H1 (cell line): Measurements from ENCODE around the gene PRR36. TPM values are rescaled to one million over a fixed set of nuclear protein-coding genes. Genes with fewer than 3 reads are reported as not detected.
A peak's percentile ranks its signal among the peaks of the same experiment; 100 is the strongest.

Experiments used
- CTCF ChIA-PET: fragments of 300-600 bp; sonication (Branson Sonifier 250); formaldehyde crosslinking; loops from one replicate; lab custom pipeline; 2021; ENCODE audit not compliant: partially characterized antibody; lab: Charles Lee
- POLR2A ChIA-PET: fragments of 300-600 bp; sonication (Branson Sonifier 250); formaldehyde crosslinking; loops from one replicate; lab custom pipeline; 2021; ENCODE audit warnings: inconsistent platforms; ENCODE audit not compliant: partially characterized antibody; lab: Charles Lee
- DNase-seq, 2 experiments: peaks; one replicate each; pipeline versions ENCODE4 v3.0.0 to v3.0.0-alpha.2; 2010 to 2022; ENCODE audit warnings: low spot score in 2 of 2, low read depth in 1 of 2, mixed read lengths in 1 of 2
- FAIRE-seq: peaks from 2 replicates; lab custom pipeline; 2011; peaks lifted over from hg19 to GRCh38; lab: Jason Lieb, UNC
- H2AFZ ChIP-seq: 2 replicates; pipeline ENCODE4 v1.8.1; 2012; ENCODE audit warnings: low read length, inconsistent platforms
- H2AK5ac ChIP-seq: 2 replicates; pipeline ENCODE4 v1.6.1; 2013; ENCODE audit warnings: low read depth, low read length
- H2BK120ac ChIP-seq: replicated peaks from 2 replicates; pipeline ENCODE3; 2013; ENCODE audit warnings: low read depth, low read length, inconsistent platforms
- H2BK12ac ChIP-seq: 2 replicates; pipeline ENCODE4 v1.6.1; 2013; ENCODE audit warnings: low read depth, low read length
- H2BK15ac ChIP-seq: 2 replicates; pipeline ENCODE4 v1.6.1; 2013; ENCODE audit warnings: low read length
- H2BK20ac ChIP-seq: 2 replicates; pipeline ENCODE4 v1.6.1; 2013; ENCODE audit warnings: low read length
- H2BK5ac ChIP-seq: 2 replicates; pipeline ENCODE4 v1.6.1; 2013; ENCODE audit warnings: low read depth, low read length
- H3K14ac ChIP-seq: 2 replicates; pipeline ENCODE4 v1.6.1; 2013; ENCODE audit warnings: inconsistent platforms; ENCODE audit not compliant: insufficient read length
- H3K18ac ChIP-seq: 2 replicates; pipeline ENCODE4 v1.6.1; 2013; ENCODE audit warnings: low read length; ENCODE audit errors: extremely low read depth
- H3K23ac ChIP-seq: 2 replicates; pipeline ENCODE4 v1.6.1; 2013; ENCODE audit warnings: inconsistent platforms; ENCODE audit not compliant: insufficient read length
- H3K23me2 ChIP-seq: 2 replicates; pipeline ENCODE4 v1.6.1; 2013; ENCODE audit warnings: low read depth, low read length
- H3K27ac ChIP-seq: 2 replicates; pipeline ENCODE4 v1.6.1; 2011; ENCODE audit warnings: low read depth, low read length, inconsistent platforms
- H3K27me3 ChIP-seq, 4 experiments: replicated peaks in 1 of 4; 1 replicate in 1 of 4; 2 replicates in 3 of 4; pipeline versions ENCODE4 v1.6.1 to v1.8.1; 2011 to 2013; ENCODE audit warnings: low read length in 3 of 4, mild to moderate bottlenecking in 3 of 4, inconsistent platforms in 2 of 4, mixed read lengths in 2 of 4, moderate library complexity in 1 of 4; ENCODE audit not compliant: control insufficient read depth in 3 of 4, insufficient read depth in 3 of 4; ENCODE audit errors: extremely low read depth in 1 of 4
- H3K36me3 ChIP-seq, 4 experiments: 2 replicates each; pipeline versions ENCODE4 v1.6.1 to v1.8.1; 2011 to 2013; ENCODE audit warnings: mild to moderate bottlenecking in 4 of 4, low read length in 3 of 4, moderate library complexity in 2 of 4, control low read depth in 1 of 4, inconsistent platforms in 1 of 4; ENCODE audit not compliant: insufficient read depth in 4 of 4, control insufficient read depth in 2 of 4
- H3K4ac ChIP-seq: replicated peaks from 2 replicates; pipeline ENCODE3; 2013; ENCODE audit warnings: low read length, low read depth, mixed read lengths, inconsistent platforms; ENCODE audit not compliant: insufficient read length
- H3K4me1 ChIP-seq, 4 experiments: replicated peaks in 1 of 4; 1 replicate in 1 of 4; 2 replicates in 3 of 4; pipeline versions ENCODE4 v1.6.1 to v1.8.1; 2011 to 2013; ENCODE audit warnings: low read length in 3 of 4, inconsistent platforms in 2 of 4, mixed read lengths in 1 of 4; ENCODE audit not compliant: insufficient read depth in 4 of 4, control insufficient read depth in 3 of 4
- H3K4me2 ChIP-seq, 2 experiments: 2 replicates each; pipeline versions ENCODE4 v1.6.1 to v1.8.1; 2011 to 2013; ENCODE audit warnings: low read depth in 2 of 2, low read length in 2 of 2, control low read depth in 1 of 2, inconsistent platforms in 1 of 2, mild to moderate bottlenecking in 1 of 2; ENCODE audit not compliant: insufficient read depth in 1 of 2
- H3K4me3 ChIP-seq, 4 experiments: fragments of 200-600, 300-600 bp in 1 of 4; sonication (generic), shearing (Covaris generic), sonication (Bioruptor Twin) in 1 of 4; 2 replicates each; pipeline versions ENCODE4 v1.5.1 to v1.8.1; 2011 to 2016; ENCODE audit warnings: low read length in 4 of 4, low read depth in 3 of 4, control low read depth in 2 of 4, inconsistent platforms in 2 of 4, mild to moderate bottlenecking in 2 of 4, mixed read lengths in 1 of 4, moderate library complexity in 1 of 4; ENCODE audit not compliant: insufficient read depth in 2 of 4; ENCODE audit errors: extremely low read depth in 1 of 4
- H3K56ac ChIP-seq: replicated peaks from 2 replicates; pipeline ENCODE3; 2013; ENCODE audit warnings: low read depth, mild to moderate bottlenecking, mixed read lengths, low read length, inconsistent platforms; ENCODE audit not compliant: insufficient read length
- H3K79me1 ChIP-seq: 2 replicates; pipeline ENCODE4 v1.6.1; 2013; ENCODE audit warnings: low read depth, low read length, control low read depth
- H3K79me2 ChIP-seq, 2 experiments: 2 replicates each; pipeline versions ENCODE4 v1.6.1 to v1.8.1; 2012 to 2013; ENCODE audit warnings: low read length in 2 of 2, mild to moderate bottlenecking in 2 of 2, inconsistent platforms in 1 of 2; ENCODE audit not compliant: insufficient read depth in 2 of 2, control insufficient read depth in 1 of 2
- H3K9ac ChIP-seq, 4 experiments: replicated peaks in 1 of 4; 1 replicate in 1 of 4; 2 replicates in 3 of 4; pipeline versions ENCODE4 v1.6.1 to v1.8.1; 2011 to 2013; ENCODE audit warnings: low read depth in 3 of 4, low read length in 3 of 4, control low read depth in 2 of 4, mild to moderate bottlenecking in 2 of 4, moderate library complexity in 2 of 4, inconsistent platforms in 1 of 4; ENCODE audit errors: extremely low read depth in 1 of 4
- H3K9me3 ChIP-seq, 2 experiments: 2 replicates each; pipeline versions ENCODE4 v1.6.1 to v1.8.1; 2012 to 2013; ENCODE audit warnings: mild to moderate bottlenecking in 2 of 2, moderate library complexity in 2 of 2, control low read depth in 1 of 2, inconsistent platforms in 1 of 2, low read depth in 1 of 2, low read length in 1 of 2, mixed read lengths in 1 of 2; ENCODE audit not compliant: insufficient read depth in 2 of 2
- H4K20me1 ChIP-seq, 2 experiments: replicated peaks in 1 of 2; 2 replicates each; pipeline versions ENCODE3 to v1.8.1; 2011 to 2013; ENCODE audit warnings: inconsistent platforms in 2 of 2, low read length in 2 of 2, mild to moderate bottlenecking in 1 of 2; ENCODE audit not compliant: insufficient read depth in 2 of 2, control insufficient read depth in 1 of 2
- H4K5ac ChIP-seq: 2 replicates; pipeline ENCODE4 v1.6.1; 2013; ENCODE audit warnings: low read length, low read depth, mixed read lengths, inconsistent platforms; ENCODE audit not compliant: insufficient read length
- H4K8ac ChIP-seq: 2 replicates; pipeline ENCODE4 v1.8.0; 2013; ENCODE audit warnings: mild to moderate bottlenecking, moderate library complexity, low read length, inconsistent platforms; ENCODE audit not compliant: insufficient read depth; ENCODE audit errors: extremely low read depth
- H4K91ac ChIP-seq: replicated peaks from 2 replicates; pipeline ENCODE3; 2013; ENCODE audit warnings: low read length, mixed read lengths, inconsistent platforms; ENCODE audit not compliant: insufficient read length
- HDAC2 ChIP-seq, 2 experiments: fragments of 300-600 bp in 1 of 2; sonication (generic) in 1 of 2; IDR thresholded peaks; 2 replicates each; pipeline ENCODE4 v1.6.1; 2011 to 2012; ENCODE audit warnings: low read depth in 2 of 2, low read length in 2 of 2, mild to moderate bottlenecking in 2 of 2, moderate library complexity in 2 of 2, borderline replicate concordance in 1 of 2, inconsistent platforms in 1 of 2
- RAD21 ChIP-seq, 2 experiments: IDR thresholded peaks in 1 of 2; conservative IDR thresholded peaks in 1 of 2; 2 replicates each; pipeline ENCODE4 v1.6.1; 2011; ENCODE audit warnings: low read depth in 2 of 2, low read length in 2 of 2, improper control_type of control experiment in 1 of 2, inconsistent platforms in 1 of 2, mild to moderate bottlenecking in 1 of 2, moderate library complexity in 1 of 2
- RBBP5 ChIP-seq: IDR thresholded peaks from 2 replicates; pipeline ENCODE4 v1.7.1; 2012; ENCODE audit warnings: low read depth, mild to moderate bottlenecking, inconsistent platforms, low read length, moderate library complexity, borderline replicate concordance
- RNF2 ChIP-seq: fragments of 200-900, 300-1000 bp; sonication (generic); IDR thresholded peaks from 2 replicates; pipeline ENCODE4 v1.7.1; 2016; ENCODE audit warnings: borderline replicate concordance, low read depth, mild to moderate bottlenecking, antibody characterized with exemption, low read length; ENCODE audit not compliant: poor library complexity, severe bottlenecking; ENCODE audit errors: missing control alignments
- WGBS, 2 experiments: shearing (Covaris generic) in 1 of 2; methylation state at CpG; one replicate each; pipeline versions ENCODE4 v1.1.6 to v1.1.7; 2013 to 2015; ENCODE audit warnings: low lambda C conversion rate in 2 of 2, mixed read lengths in 2 of 2, inconsistent platforms in 1 of 2, low coverage in 1 of 2, missing lambda C conversion rate in 1 of 2; ENCODE audit not compliant: insufficient replicate concordance in 2 of 2, insufficient coverage in 1 of 2, insufficient read length in 1 of 2; ENCODE audit errors: extremely low coverage in 1 of 2, missing lambda C conversion rate in 1 of 2; 5-methylcytosine and 5-hydroxymethylcytosine counted together
- polyA plus RNA-seq, 7 experiments: library from polyadenylated mRNA; depleted of rRNA in 3 of 7; stranded (reverse) in 5 of 7; unstranded in 2 of 7; fragments of >200 nt in 5 of 7; fragments of 200-250 nt in 2 of 7; gene quantifications; 1 replicate in 5 of 7; 2 replicates in 1 of 7; 4 replicates in 1 of 7; pipeline versions ENCODE4 v1.2.1 to v1.2.3, GENCODE V29; 2011 to 2013; ENCODE audit warnings: missing spikeins in 2 of 7, mixed read lengths in 2 of 7
- total RNA-seq: library from RNA; stranded (reverse); fragmentation: NEBNext Ultra II Directional; extraction: Animal tissue kit (Norgen Biotek cat#: 25700); gene quantifications from 2 replicates; pipeline ENCODE4 v1.2.1, GENCODE V29; 2021
- TF ChIP-seq, protein P1 (sequence below): IDR thresholded peaks from 2 replicates; pipeline ENCODE4 v1.6.1; 2012; ENCODE audit warnings: inconsistent platforms
- TF ChIP-seq, protein P2 (sequence below): IDR thresholded peaks from 2 replicates; pipeline ENCODE4 v1.6.1; 2012; ENCODE audit warnings: inconsistent platforms

Gene PRR36
- total and polyA plus RNA-seq, 2 of the 8 experiments (the other 6 are each of a cell fraction or from before 2014, with no cell fraction given), result 1.6 to 23.9 TPM

DNA sequence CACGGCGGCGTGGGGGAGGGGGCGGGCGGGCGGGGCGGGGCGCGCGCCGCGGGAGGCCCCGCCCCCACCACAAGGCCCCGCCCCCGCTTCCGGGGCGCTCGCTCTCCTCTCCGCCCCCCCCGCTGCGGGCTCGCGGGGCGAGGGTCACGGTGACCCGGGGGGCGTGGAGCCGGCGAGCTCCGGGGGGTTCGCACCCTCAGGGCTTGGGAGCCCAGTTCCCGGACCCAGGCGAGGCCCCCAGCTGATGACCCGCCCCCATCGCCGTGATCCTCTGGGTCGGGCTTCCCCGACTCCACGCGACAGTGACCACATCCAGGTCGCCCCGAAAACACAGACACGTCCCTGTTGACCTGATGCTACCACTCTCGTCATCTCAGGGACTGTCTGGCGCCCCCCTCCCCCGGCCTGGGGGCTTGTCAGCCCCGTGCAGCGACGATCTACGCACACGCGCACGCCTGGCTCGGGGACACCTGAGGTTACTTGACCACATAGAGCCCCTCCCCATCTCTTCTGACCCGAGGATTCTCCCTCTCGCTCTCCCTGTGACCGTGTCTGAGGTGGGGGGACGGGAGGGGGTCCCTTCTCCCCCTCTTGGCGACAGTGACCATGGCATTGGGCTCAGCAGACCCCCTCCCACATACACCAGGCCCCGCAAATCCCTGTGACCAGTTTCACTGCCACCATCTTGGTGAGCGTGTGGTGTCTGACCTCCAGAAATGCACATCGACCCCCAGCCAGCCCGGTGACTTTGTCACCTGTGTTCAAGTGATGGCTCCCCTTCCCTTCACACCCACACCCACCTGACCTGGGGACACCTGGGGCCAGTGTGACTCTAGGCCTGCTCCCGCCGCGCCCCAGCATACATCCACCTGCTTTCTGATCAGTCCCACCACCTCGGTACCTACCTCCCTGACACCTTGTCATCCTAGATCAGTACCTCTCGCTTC lies 30.2 kb upstream of the PRR36 start:
- H3K79me2 ChIP-seq, result peaks cover 0 to 22% of the 10 kb centered on the region in 2 experiments; a peak in 2 of 4 replicates
- CTCF ChIA-PET, result interaction anchor here (0.5 to 4.9 kb wide), 16 partner anchors 11 to 1703 kb away, joined by 3 to 14 read pairs (median 4); partner anchors contain the start of gene TGFBR3L
- H4K8ac ChIP-seq, result peak overlapping the region; percentile 97; the same call in 1 of the 2 replicates
- H3K36me3 ChIP-seq, result no peaks in the 10 kb centered on the region; a peak in 2 of 8 replicates
- no peak for FAIRE-seq
- H3K4ac ChIP-seq, result no peak overlapping the region
- H3K4me2 ChIP-seq, result peak overlapping the region; percentile 90 to 97
- H4K91ac ChIP-seq, result peak overlapping the region; percentile 74
- H3K14ac ChIP-seq, result no peak overlapping the region
- peak overlapping the region; percentile 97 for H4K5ac ChIP-seq
- 0 out of 2 replicates have a peak overlapping the region, but pooled peaks have one; percentile 68 for H2BK5ac ChIP-seq
- H3K23ac ChIP-seq, result no peak overlapping the region
- POLR2A ChIA-PET, result interaction anchor here (0.7 to 5.0 kb wide), 12 partner anchors 8 to 47 kb away, joined by 3 to 22 read pairs (median 4); partner anchors contain the start of genes LRRC8E, SNAPC2 and TGFBR3L
- H3K27me3 ChIP-seq, result no peaks in the 10 kb centered on the region
- H3K23me2 ChIP-seq, result peaks cover 13% of the 10 kb centered on the region
- no peaks in the 10 kb centered on the region for H3K9me3 ChIP-seq
- no peak overlapping the region for H2BK20ac ChIP-seq
- H3K56ac ChIP-seq, result peak overlapping the region; percentile 92
- H2BK15ac ChIP-seq, result no peak overlapping the region
- 0 out of 2 replicates have a peak overlapping the region, but pooled peaks have one; percentile 62 for H2BK12ac ChIP-seq
- peaks cover 0 to 13% (median 7%) of the 10 kb centered on the region in 4 experiments; a peak in 5 of 7 replicates for H3K4me1 ChIP-seq
- H4K20me1 ChIP-seq, result peaks cover 3 to 14% of the 10 kb centered on the region in 2 experiments
- H3K9ac ChIP-seq, result peak overlapping the region; percentile 25 to 62 (median 44); a peak in 6 of 7 replicates
- H3K79me1 ChIP-seq, result peaks cover 11% of the 10 kb centered on the region
- no peak overlapping the region for H2BK120ac ChIP-seq
- WGBS, 2 experiments, result 32% methylated on average over 29 of the region's 68 CpGs; no CpG with 5 or more reads in 1 of the 2 experiments
- peak overlapping the region; percentile 45 to 91 (median 82) for H3K4me3 ChIP-seq
- peak overlapping the region; percentile 78 for H3K18ac ChIP-seq
- no peak overlapping the region for H3K27ac ChIP-seq
- no peak for DNase-seq
- no peak overlapping the region for H2AFZ ChIP-seq
- H2AK5ac ChIP-seq, result no peak overlapping the region
- TF ChIP-seq, protein P1, sequence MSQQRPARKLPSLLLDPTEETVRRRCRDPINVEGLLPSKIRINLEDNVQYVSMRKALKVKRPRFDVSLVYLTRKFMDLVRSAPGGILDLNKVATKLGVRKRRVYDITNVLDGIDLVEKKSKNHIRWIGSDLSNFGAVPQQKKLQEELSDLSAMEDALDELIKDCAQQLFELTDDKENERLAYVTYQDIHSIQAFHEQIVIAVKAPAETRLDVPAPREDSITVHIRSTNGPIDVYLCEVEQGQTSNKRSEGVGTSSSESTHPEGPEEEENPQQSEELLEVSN, result no peak
- TF ChIP-seq HDAC2 (IDR thresholded peaks at IDR 0.05; ENCODE audit: borderline replicate concordance in 1 of 2, low read depth in 2 of 2, low read length in 2 of 2) (peak in 1 of 2 experiments; percentile 50; a peak in 1 of 4 replicates), RAD21 (IDR thresholded peaks at IDR 0.05 in 1 of 2, conservative IDR thresholded peaks at IDR 0.05 in 1 of 2; ENCODE audit: low read depth in 2 of 2, low read length in 2 of 2) (no peak), RNF2 (no peak), RBBP5 (peak; percentile 17; the same call in 1 of the 2 replicates)
- TF ChIP-seq, protein P2, sequence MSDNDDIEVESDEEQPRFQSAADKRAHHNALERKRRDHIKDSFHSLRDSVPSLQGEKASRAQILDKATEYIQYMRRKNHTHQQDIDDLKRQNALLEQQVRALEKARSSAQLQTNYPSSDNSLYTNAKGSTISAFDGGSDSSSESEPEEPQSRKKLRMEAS, result 0 out of 2 replicates have a peak, but pooled peaks have one; percentile 13
